ENCODE results near the gene FAF2. TPM values are rescaled to one million over a fixed set of nuclear protein-coding genes. Genes with fewer than 3 reads are reported as not detected.

The FAF2 gene
- total RNA-seq, 2 experiments from 2014 or later, result 27.5 to 30.1 TPM

DNA sequence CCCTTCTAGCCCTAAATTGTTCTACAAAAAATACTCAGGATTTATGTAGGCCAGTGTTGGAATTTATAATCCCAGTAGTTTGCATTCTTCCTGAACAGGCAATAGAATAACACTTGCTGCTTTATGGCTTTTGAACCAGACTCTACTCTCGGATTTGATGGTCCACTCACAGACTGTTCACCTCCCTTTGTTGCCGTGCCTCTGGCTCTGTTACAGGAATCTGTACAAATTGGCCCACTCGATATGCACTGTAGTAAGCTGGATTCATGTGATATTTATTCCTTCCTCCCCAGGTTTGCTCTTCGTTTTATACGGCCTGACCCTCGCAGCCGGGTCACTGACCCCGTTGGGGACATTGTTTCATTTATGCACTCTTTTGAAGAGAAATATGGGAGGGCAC lies 43.7 kb downstream of the FAF2 start:
- Histone ChIP-seq H3K27me3 (ENCODE audit: control insufficient read depth in 1 of 2, insufficient read depth in 2 of 2, low read length in 2 of 2) (no peaks in the 10 kb centered on the region), H3K4me1 (ENCODE audit: insufficient read depth, low read length) (peaks cover 22% of the 10 kb centered on the region), H3K4me3 (ENCODE audit: low read length) (no peak overlapping the region), H3K27ac (ENCODE audit: low read depth in 1 of 2, low read length in 2 of 2) (no peak overlapping the region), H3K9me3 (ENCODE audit: control insufficient read depth in 1 of 2, insufficient read depth in 1 of 2, low read length in 2 of 2) (no peaks in the 10 kb centered on the region), H3K36me3 (ENCODE audit: insufficient read depth, low read length) (peaks cover 81% of the 10 kb centered on the region)
- Mint-ChIP-seq H3K4me1 (ENCODE audit: low read depth) (peaks cover 33% of the 10 kb centered on the region), H3K27me3 (no peaks in the 10 kb centered on the region), H3K27ac (no peak overlapping the region), H3K36me3 (ENCODE audit: low read depth) (peaks cover 86% of the 10 kb centered on the region), H3K9me3 (no peaks in the 10 kb centered on the region), H3K4me3 (no peak overlapping the region)
- POLR2A ChIA-PET, result no interaction called here
- TF ChIP-seq, protein P1, sequence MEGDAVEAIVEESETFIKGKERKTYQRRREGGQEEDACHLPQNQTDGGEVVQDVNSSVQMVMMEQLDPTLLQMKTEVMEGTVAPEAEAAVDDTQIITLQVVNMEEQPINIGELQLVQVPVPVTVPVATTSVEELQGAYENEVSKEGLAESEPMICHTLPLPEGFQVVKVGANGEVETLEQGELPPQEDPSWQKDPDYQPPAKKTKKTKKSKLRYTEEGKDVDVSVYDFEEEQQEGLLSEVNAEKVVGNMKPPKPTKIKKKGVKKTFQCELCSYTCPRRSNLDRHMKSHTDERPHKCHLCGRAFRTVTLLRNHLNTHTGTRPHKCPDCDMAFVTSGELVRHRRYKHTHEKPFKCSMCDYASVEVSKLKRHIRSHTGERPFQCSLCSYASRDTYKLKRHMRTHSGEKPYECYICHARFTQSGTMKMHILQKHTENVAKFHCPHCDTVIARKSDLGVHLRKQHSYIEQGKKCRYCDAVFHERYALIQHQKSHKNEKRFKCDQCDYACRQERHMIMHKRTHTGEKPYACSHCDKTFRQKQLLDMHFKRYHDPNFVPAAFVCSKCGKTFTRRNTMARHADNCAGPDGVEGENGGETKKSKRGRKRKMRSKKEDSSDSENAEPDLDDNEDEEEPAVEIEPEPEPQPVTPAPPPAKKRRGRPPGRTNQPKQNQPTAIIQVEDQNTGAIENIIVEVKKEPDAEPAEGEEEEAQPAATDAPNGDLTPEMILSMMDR (IDR thresholded peaks at IDR 0.05), result no peak
- intact Hi-C loops (cut with DNase I, micrococcal nuclease), result no loop called here
- DNase-seq, result no peak
- ATAC-seq (ENCODE audit: poor library complexity), result no peak
- CTCF ChIA-PET, result no interaction called here

DNA sequence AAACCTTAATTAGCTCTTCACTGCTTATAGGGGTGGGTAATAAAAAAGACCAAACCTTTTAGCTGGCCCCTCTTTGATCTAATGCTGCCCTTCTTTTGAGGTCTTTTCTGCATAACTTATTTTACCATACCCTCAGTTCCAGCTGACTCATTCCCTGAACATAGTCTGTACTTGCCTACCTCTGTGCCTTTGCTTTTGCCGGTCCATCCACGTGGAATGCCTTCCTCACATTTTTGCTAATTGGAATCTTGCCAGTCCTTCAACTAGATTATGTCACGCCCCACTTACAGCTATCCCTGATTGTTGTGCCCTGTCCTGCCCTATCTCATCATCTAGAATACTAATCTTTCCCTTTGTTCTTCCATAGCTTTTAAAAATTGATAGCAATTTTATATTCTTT lies 44.2 kb downstream of the FAF2 start:
- intact Hi-C loops (cut with DNase I, micrococcal nuclease), result no loop called here
- Histone ChIP-seq H3K9me3 (ENCODE audit: control insufficient read depth in 1 of 2, insufficient read depth in 1 of 2, low read length in 2 of 2) (no peaks in the 10 kb centered on the region), H3K4me3 (ENCODE audit: low read length) (no peak overlapping the region), H3K27ac (ENCODE audit: low read depth in 1 of 2, low read length in 2 of 2) (no peak overlapping the region), H3K27me3 (ENCODE audit: control insufficient read depth in 1 of 2, insufficient read depth in 2 of 2, low read length in 2 of 2) (no peaks in the 10 kb centered on the region), H3K4me1 (ENCODE audit: insufficient read depth, low read length) (peaks cover 17% of the 10 kb centered on the region), H3K36me3 (ENCODE audit: insufficient read depth, low read length) (peaks cover 84% of the 10 kb centered on the region)
- peaks cover 30% of the 10 kb centered on the region for H3K4me1 Mint-ChIP-seq (ENCODE audit: low read depth)
- TF ChIP-seq, protein P1 (IDR thresholded peaks at IDR 0.05), result no peak
- CTCF ChIA-PET, result interaction anchor here (1.0 kb wide), 1 partner anchor 76 kb away, joined by 3 read pairs; the partner anchor contains the start of gene CLTB
- no peak overlapping the region for H3K4me3 Mint-ChIP-seq
- ATAC-seq (ENCODE audit: poor library complexity) (no peak), DNase-seq (no peak)
- no peak overlapping the region for H3K27ac Mint-ChIP-seq
- H3K36me3 Mint-ChIP-seq (ENCODE audit: low read depth), result peaks cover 86% of the 10 kb centered on the region
- no peaks in the 10 kb centered on the region for H3K27me3 Mint-ChIP-seq
- POLR2A ChIA-PET, result no interaction called here
- H3K9me3 Mint-ChIP-seq, result no peaks in the 10 kb centered on the region

DNA sequence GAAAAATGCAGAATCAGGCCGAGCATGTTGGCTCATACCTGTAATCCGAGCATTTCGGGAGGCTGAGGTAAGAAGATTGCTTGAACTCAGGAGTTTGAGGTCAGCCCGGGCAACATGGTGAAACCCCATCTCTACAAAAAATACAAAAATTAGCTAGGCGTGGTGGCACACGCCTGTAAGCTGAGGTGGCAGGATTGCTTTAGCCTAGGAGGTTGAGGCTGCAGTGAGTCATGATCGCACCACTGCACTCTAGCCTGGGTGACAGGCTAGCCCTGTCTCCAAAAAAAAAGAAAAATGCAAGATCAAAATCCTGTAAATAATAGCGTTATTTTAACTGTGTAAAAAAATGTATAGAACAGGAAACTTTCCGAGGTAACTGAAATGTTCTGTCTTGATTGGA lies 49.7 kb downstream of the FAF2 start:
- H3K4me3 ChIP-seq (ENCODE audit: low read length), result no peak overlapping the region
- no peak for DNase-seq
- intact Hi-C loops (cut with DNase I, micrococcal nuclease), result loop anchor here in 1 of 2 experiments (5.0 kb wide), 1 partner anchor 46 kb away; no protein-coding TSS in a partner anchor
- Mint-ChIP-seq H3K36me3 (ENCODE audit: low read depth) (peaks cover 89% of the 10 kb centered on the region), H3K27ac (no peak overlapping the region), H3K27me3 (no peaks in the 10 kb centered on the region), H3K4me3 (no peak overlapping the region), H3K4me1 (ENCODE audit: low read depth) (no peaks in the 10 kb centered on the region), H3K9me3 (no peaks in the 10 kb centered on the region)
- H3K27me3 ChIP-seq (ENCODE audit: control insufficient read depth in 1 of 2, insufficient read depth in 2 of 2, low read length in 2 of 2), result no peaks in the 10 kb centered on the region
- CTCF ChIA-PET, result no interaction called here
- no peak overlapping the region for H3K27ac ChIP-seq (ENCODE audit: low read depth in 1 of 2, low read length in 2 of 2)
- TF ChIP-seq, protein P1 (IDR thresholded peaks at IDR 0.05), result no peak
- no peaks in the 10 kb centered on the region for H3K4me1 ChIP-seq (ENCODE audit: insufficient read depth, low read length)
- no peak for ATAC-seq (ENCODE audit: poor library complexity)
- H3K36me3 ChIP-seq (ENCODE audit: insufficient read depth, low read length), result peaks cover 88% of the 10 kb centered on the region
- no peaks in the 10 kb centered on the region for H3K9me3 ChIP-seq (ENCODE audit: control insufficient read depth in 1 of 2, insufficient read depth in 1 of 2, low read length in 2 of 2)
- POLR2A ChIA-PET, result no interaction called here
